ENCODE measurements around the gene UBE2D1.

UBE2D1 gene

GRCh38 chr10:58336242-58336641, 1.4 kb downstream of the UBE2D1 start:
- no peak for DNase-seq (ENCODE audit: low read depth in 2 of 3, low spot score in 1 of 3)

GRCh38 chr10:58341422-58341821, 6.6 kb downstream of the UBE2D1 start:
- no peak for DNase-seq (ENCODE audit: low read depth in 2 of 3, low spot score in 1 of 3)

- no peak for DNase-seq (ENCODE audit: low read depth in 2 of 3, low spot score in 1 of 3)
Observed at GRCh38 chr10:58341947-58342346, 7.1 kb downstream of the UBE2D1 start.

GRCh38 chr10:58347967-58348366, 13.2 kb downstream of the UBE2D1 start:
- DNase-seq (ENCODE audit: low read depth in 2 of 3, low spot score in 1 of 3), result no peak

GRCh38 chr10:58348571-58349033, 13.8 kb downstream of the UBE2D1 start:
- DNase-seq (ENCODE audit: low read depth in 2 of 3, low spot score in 1 of 3), result no peak

- no peak for DNase-seq (ENCODE audit: low read depth in 2 of 3, low spot score in 1 of 3)
Observed at GRCh38 chr10:58350023-58350422, 15.2 kb downstream of the UBE2D1 start.

GRCh38 chr10:58350619-58351323, 16.0 kb downstream of the UBE2D1 start:
- DNase-seq (ENCODE audit: low read depth in 2 of 3, low spot score in 1 of 3), result no peak

- no peak for DNase-seq (ENCODE audit: low read depth in 2 of 3, low spot score in 1 of 3)
Observed at GRCh38 chr10:58351616-58352578, 17.1 kb downstream of the UBE2D1 start.

GRCh38 chr10:58352956-58353610, 18.3 kb downstream of the UBE2D1 start:
- no peak for DNase-seq (ENCODE audit: low read depth in 2 of 3, low spot score in 1 of 3)

GRCh38 chr10:58356756-58357155, 21.9 kb downstream of the UBE2D1 start:
- DNase-seq (ENCODE audit: low read depth in 2 of 3, low spot score in 1 of 3), result no peak

- no peak for DNase-seq (ENCODE audit: low read depth in 2 of 3, low spot score in 1 of 3)
Observed at GRCh38 chr10:58358314-58358933, 23.6 kb downstream of the UBE2D1 start.

GRCh38 chr10:58358947-58359346, 24.1 kb downstream of the UBE2D1 start:
- no peak for DNase-seq (ENCODE audit: low read depth in 2 of 3, low spot score in 1 of 3)

- no peak for DNase-seq (ENCODE audit: low read depth in 2 of 3, low spot score in 1 of 3)
Observed at GRCh38 chr10:58359541-58359940, 24.7 kb downstream of the UBE2D1 start.

- no peak for DNase-seq (ENCODE audit: low read depth in 2 of 3, low spot score in 1 of 3)
Observed at GRCh38 chr10:58360412-58361004, 25.7 kb downstream of the UBE2D1 start.

- no peak for DNase-seq (ENCODE audit: low read depth in 2 of 3, low spot score in 1 of 3)
Observed at GRCh38 chr10:58361353-58361752, 26.5 kb downstream of the UBE2D1 start.

GRCh38 chr10:58362027-58362789, 27.4 kb downstream of the UBE2D1 start:
- DNase-seq (ENCODE audit: low read depth in 2 of 3, low spot score in 1 of 3), result no peak

GRCh38 chr10:58367069-58367468, 32.3 kb downstream of the UBE2D1 start:
- DNase-seq (ENCODE audit: low read depth in 2 of 3, low spot score in 1 of 3), result no peak

- no peak for DNase-seq (ENCODE audit: low read depth in 2 of 3, low spot score in 1 of 3)
Observed at GRCh38 chr10:58371473-58371872, 36.7 kb downstream of the UBE2D1 start.

- DNase-seq (ENCODE audit: low read depth in 2 of 3, low spot score in 1 of 3), result no peak
Observed at GRCh38 chr10:58372607-58373441, 38.0 kb downstream of the UBE2D1 start.

Measured in stimulated activated CD4-positive, alpha-beta T cell treated with anti-CD3 and anti-CD28 coated beads, Interleukin-12 subunit alpha, Interleukin-12 subunit beta, amount 100 ng/mL, for 48 hours (primary cell).